Subcutaneous adipose tissue (tissue), 4 donors: ENCODE data around the gene SLC2A1. TPM values are rescaled to one million over a fixed set of nuclear protein-coding genes. Genes with fewer than 3 reads are reported as not detected.

Source experiments
- total RNA-seq, 4 donors: library from RNA; depleted of rRNA; stranded (reverse); fragments of >200 nt; gene quantifications; one replicate each; pipeline ENCODE4 v1.1.0, GENCODE V29; 2016
- TF ChIP-seq, protein P1 (sequence below): fragments of 450-650 bp; IDR thresholded peaks from one replicate; pipeline ENCODE4 v1.5.1; 2016; ENCODE audit warnings: low read depth, mild to moderate bottlenecking, control low read depth, antibody characterized with exemption, moderate library complexity

Gene SLC2A1
- total RNA-seq, 4 donors from 2014 or later: 10.0 to 24.1 (median 20.6) TPM

DNA sequence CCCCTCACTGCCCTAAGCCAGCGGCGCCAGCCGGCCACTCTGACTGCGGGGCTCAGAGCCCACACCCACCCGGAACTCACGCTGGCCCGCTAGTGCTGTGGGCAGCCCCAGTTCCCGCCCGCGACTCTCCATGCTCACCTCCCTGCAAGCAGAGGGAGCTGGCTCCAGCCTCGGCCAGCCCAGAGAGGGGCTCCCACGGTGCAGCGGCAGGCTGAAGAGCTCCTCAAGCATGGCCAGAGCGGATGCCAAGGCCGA, 41.5 kb downstream of the SLC2A1 start:
- TF ChIP-seq, protein P1, sequence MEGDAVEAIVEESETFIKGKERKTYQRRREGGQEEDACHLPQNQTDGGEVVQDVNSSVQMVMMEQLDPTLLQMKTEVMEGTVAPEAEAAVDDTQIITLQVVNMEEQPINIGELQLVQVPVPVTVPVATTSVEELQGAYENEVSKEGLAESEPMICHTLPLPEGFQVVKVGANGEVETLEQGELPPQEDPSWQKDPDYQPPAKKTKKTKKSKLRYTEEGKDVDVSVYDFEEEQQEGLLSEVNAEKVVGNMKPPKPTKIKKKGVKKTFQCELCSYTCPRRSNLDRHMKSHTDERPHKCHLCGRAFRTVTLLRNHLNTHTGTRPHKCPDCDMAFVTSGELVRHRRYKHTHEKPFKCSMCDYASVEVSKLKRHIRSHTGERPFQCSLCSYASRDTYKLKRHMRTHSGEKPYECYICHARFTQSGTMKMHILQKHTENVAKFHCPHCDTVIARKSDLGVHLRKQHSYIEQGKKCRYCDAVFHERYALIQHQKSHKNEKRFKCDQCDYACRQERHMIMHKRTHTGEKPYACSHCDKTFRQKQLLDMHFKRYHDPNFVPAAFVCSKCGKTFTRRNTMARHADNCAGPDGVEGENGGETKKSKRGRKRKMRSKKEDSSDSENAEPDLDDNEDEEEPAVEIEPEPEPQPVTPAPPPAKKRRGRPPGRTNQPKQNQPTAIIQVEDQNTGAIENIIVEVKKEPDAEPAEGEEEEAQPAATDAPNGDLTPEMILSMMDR: no peak

DNA sequence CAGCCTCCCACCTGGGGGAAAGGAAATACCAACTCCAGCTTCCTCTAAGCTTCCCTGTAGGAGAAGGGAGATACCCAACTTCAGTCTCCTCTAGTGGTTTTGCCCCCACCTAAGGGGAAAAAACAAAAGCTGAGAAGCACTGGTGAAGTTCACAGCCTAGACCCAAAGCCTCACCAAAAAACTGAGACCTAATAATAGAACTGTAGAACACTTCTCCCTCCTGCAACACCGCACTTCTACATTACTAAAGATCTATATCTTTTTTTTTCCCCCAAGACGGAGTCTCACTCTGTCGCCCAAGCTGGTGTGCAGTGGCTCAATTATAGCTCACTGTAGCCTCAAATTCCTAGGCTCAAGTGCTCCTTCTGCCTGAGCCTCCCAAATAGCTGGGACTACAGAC, 43.2 kb downstream of the SLC2A1 start:
- TF ChIP-seq, protein P1: no peak

GRCh38 chr1:42914092-42914627, 44.5 kb downstream of the SLC2A1 start:
- TF ChIP-seq, protein P1: no peak

DNA sequence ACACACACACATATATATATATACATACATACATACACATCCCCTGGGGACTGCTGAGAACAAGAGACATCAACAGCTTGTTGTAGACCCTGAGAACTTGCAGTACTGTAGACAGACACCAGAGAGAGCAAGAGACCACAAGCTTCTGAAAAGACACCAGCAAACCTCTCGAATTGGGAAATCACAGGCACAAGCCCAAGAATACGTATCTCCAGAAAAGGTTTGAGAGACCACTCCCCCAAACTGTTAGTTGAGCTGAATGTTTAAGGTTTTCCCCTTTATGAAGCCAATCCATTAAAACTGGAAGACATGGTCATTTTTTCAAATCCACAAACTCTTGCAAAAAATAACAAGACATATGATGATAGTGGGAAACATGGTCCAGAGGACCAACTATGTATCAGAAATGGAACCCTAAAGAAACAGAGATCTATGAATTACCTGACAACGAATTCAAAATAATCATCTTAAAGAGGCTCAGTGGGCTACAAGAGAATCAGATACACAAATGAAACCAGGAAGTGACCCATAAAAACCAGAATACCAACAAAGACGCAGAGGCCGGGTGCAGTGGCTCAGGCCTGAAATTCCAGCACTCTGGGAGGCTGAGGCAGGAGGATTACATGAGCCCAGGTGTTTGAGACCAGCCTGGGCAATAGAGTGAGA, 45.1 kb downstream of the SLC2A1 start:
- TF ChIP-seq, protein P1: no peak

DNA sequence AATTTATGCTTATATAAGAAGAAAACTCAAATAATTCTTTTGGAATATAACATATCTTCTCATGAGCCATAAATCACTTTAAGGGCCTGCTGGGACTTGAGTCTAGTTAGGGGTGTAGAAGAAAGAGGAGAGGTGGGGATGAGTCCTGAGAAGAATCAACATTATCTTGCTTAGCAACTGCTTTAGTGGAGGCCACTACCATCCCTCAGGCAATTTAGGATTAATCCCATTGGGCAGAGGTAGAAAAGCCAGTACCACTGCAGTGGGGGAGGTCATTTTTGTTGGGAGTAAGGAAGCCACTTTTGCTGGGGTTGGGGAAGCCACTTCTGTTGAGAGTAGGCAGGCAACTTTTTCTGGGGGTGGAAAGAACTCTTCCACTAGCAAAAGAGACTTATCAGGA, 47.7 kb downstream of the SLC2A1 start:
- TF ChIP-seq, protein P1: no peak

- TF ChIP-seq, protein P1: no peak
Measured at GRCh38 chr1:42908046-42908445, 50.6 kb downstream of the SLC2A1 start.

DNA sequence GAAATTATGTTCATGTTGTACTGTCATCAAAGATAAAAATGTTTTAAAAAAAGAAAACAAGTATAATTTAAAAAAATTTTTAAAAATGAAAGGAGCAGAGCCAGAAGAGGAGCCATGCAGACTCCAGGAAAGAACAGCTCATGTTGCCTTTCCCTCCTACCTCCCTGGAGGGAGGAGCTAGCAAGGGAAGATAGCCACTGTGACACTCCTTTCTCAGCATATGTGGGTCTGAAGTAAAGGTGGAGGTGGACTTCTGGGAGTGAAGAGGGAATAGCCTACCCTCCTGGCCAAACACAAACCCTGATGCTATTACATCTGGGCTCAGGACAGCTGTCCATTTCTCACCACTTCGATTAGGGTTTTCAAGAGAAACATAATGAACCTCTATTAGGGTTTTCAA, 54.2 kb downstream of the SLC2A1 start:
- TF ChIP-seq, protein P1: no peak
